Mononuclear cell (primary cell): Measurements from ENCODE around the gene ZNF384. TPM values are rescaled to one million over a fixed set of nuclear protein-coding genes. Genes with fewer than 3 reads are reported as not detected.
"Not testable (repeated sequence)": the region's sequence is repeated elsewhere in the genome, so short reads cannot be mapped to it uniquely, and the experiment has no call there.

Experiments
- H3K27me3 ChIP-seq: 2 replicates; pipeline ENCODE4 v1.6.0; 2011; ENCODE audit warnings: low read length, control low read depth; ENCODE audit not compliant: insufficient read depth
- H3K4me1 ChIP-seq: 2 replicates; pipeline ENCODE4 v1.5.1; 2011; ENCODE audit warnings: mild to moderate bottlenecking, low read length, control low read depth; ENCODE audit not compliant: insufficient read depth
- H3K4me3 ChIP-seq: 2 replicates; pipeline ENCODE4 v1.5.1; 2011; ENCODE audit warnings: mild to moderate bottlenecking, low read length, moderate library complexity
- H3K9me3 ChIP-seq: 2 replicates; pipeline ENCODE4 v1.5.1; 2011; ENCODE audit warnings: low read depth, mild to moderate bottlenecking, control low read depth, low read length
- total RNA-seq: library from RNA; depleted of rRNA; stranded (reverse); fragments of >200 nt; gene quantifications from one replicate; pipeline ENCODE4 v1.2.3, GENCODE V29; 2012

Gene ZNF384
- total RNA-seq, 1 donor = 23.2 TPM

DNA sequence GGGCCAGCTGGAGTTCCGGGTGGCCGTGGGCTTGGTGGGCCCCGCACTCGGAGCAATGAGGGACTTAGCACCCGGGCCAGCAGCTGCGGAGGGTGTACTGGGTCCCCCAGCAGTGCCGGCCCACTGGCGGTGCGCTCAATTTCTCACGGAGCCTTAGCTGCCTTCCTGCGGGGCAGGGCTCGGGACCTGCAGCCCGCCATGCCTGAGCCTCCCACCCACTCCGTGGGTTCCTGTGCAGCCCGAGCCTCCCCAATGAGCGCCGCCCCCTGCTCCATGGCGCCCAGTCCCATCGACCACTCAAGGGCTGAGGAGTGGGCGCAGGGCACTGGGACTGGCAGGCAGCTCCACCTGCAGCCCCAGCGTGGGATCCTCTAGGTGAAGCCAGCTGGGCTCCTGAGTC lies 19.2 kb upstream of the ZNF384 start:
- not testable (repeated sequence) for H3K4me1 ChIP-seq, H3K9me3 ChIP-seq, H3K4me3 ChIP-seq
- H3K27me3 ChIP-seq = peaks cover 15% of the 10 kb centered on the region

DNA sequence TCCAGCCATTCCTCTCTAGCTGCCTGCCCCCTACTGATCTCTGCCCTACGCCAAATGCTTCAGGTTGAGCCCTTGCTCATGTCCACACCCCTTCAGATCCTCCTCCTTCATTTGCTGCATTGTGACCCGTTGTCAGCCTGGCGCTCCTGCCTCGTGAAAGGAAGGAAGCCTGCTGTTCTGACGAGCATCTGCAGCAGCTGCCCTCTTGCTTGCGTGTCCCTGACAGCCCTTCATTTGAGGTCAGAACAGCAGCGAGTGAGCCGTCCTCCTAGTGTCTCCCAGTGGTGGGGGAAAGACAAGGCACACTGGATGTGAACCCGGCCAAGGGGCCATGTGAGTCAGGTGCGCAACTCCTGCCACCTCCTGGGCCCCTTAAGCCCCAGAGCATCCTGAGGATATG lies 14.5 kb upstream of the ZNF384 start:
- peaks cover 51% of the 10 kb centered on the region for H3K27me3 ChIP-seq
- peaks cover 15% of the 10 kb centered on the region for H3K4me1 ChIP-seq
- H3K9me3 ChIP-seq = no peaks in the 10 kb centered on the region
- H3K4me3 ChIP-seq = no peak overlapping the region

GRCh38 chr12:6701078-6701768 lies 12.0 kb upstream of the ZNF384 start:
- Histone ChIP-seq H3K27me3 (peaks cover 58% of the 10 kb centered on the region), H3K4me1 (peaks cover 27% of the 10 kb centered on the region), H3K4me3 (no peak overlapping the region), H3K9me3 (no peaks in the 10 kb centered on the region)

DNA sequence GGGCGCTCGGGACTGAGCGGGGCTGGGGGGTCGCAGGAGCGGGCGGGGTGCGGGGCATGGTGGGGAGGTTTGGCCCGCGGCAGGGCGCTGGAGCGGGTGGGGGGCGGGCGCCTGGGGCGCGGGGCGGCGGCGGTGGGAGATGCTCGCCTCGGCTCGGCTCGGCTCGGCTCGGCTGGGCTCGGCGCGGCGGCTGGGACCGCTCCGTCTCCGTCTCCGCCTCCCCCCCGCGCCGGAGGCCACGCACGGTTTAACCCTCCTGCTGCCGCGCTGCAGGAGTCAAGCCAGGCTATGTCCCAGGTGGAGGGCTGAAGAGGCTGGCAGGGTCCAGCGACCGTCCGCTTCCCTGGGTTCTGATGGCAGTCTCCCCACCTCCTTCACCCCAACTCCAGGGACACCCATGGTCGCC lies 11.5 kb upstream of the ZNF384 start, which contains the start of gene PIANP:
Gene PIANP (minus strand): TSS at position 170 of the 406 bp plus-strand sequence. CDS start 2,754 bp downstream, outside the sequence.
- H3K4me1 ChIP-seq = peaks cover 27% of the 10 kb centered on the region
- no peak within 1 kb of the TSS for H3K4me3 ChIP-seq
- no peaks in the 10 kb centered on the region for H3K9me3 ChIP-seq
- H3K27me3 ChIP-seq = peaks cover 58% of the 10 kb centered on the region

DNA sequence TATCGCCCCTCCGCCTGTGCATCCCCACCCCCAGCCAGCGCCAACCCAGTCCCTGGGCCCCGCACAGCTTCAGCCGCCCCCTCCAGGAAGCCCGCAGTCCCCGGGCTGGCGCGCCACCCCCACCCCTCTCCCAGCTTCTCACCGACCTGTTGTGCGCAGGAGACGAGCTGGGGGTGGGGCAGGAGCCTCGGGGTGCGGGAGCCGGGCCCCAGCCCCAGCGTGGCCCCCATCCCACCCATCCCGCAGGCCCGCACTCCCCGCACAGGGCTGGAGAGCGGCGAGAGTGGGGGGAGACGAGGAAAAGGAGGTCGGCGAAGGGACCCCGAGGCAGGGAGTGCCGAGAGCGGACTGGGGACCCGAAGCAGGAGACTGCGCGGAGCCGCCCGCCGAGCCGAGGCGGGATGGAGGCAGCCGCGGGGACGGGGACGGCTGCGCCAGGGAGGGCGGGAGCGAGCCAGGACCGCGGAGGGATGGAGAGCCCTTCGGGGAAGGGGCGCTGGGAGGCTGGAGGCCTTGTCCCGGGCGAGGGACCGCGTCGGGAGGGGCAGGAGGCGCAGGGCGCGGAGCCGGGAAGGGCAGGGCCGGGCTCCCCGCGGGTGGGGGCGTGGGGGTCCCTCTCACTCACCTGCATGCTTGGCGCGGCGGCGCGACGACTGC lies 10.9 kb upstream of the ZNF384 start:
- no peaks in the 10 kb centered on the region for H3K9me3 ChIP-seq
- H3K4me1 ChIP-seq = peaks cover 27% of the 10 kb centered on the region
- H3K4me3 ChIP-seq = no peak overlapping the region
- H3K27me3 ChIP-seq = peaks cover 58% of the 10 kb centered on the region

DNA sequence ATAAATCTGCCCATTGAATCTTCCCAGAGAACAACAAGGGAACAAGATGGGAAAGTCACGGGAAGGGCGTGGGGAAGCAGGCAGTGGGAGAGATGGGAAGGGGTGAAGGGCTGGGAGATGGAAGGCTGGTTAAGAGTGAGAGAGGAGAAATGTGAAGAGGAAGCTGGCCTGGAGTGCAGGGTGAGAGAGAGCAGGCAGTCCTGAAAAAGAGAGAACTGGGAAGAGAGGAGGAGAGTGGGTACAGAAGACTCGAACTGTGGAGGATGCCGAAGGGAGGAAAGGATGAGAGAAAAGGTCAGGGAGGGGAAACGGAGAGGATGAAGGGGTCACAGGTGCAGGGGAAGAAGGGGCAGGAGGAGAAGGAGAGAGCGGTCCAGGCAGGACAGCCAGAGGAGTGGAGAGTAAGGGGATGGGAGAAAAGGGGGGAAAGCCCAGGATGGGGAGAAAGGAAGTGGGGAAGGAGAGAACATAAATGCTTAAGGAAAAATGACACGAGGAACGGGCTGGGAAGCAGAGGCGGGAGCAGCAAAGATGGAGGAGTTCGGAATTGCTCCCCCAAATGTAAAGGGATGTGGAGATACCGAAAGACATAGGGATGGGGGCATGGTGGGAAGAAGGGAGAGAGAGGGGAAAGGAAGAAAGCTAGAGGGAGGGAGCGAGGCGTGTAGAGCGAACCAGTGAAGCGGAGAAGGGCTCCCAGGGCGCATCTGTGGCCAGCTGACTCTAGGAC lies 10.2 kb upstream of the ZNF384 start:
- peaks cover 27% of the 10 kb centered on the region for H3K4me1 ChIP-seq
- no peaks in the 10 kb centered on the region for H3K9me3 ChIP-seq
- peaks cover 53% of the 10 kb centered on the region for H3K27me3 ChIP-seq
- no peak overlapping the region for H3K4me3 ChIP-seq

DNA sequence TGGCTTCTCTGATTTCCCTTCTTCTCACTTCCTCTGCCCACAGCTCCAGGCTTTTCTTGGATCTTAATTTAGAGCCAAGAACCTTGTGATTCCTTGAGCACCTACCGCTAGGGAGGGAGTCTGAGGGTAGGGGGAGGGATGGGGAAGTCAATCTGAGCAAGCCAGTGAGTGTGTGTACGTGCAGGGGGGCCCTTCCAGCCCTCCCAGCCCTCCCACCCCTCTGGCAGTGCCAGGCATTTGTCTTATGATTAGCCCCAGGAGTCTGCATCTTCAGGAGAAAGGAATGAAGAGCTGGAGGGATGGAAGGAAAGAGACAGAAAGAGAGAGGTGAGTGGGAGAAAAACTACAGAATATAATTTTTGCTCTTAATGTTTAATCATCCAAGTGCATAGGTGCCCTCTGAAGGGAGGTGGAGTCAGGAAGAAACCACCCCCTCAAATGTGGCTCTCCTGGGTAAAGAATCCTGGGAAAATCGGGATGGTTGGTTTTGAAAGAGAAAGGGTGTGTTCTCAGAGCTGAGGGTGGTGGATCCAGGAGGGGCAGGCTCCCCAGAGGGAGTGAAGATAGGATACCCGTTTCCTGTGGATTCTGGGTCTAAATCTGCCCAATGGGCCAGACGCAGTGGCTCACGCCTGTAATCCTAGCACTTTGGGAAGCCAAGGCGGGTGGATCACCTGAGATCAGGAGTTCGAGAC lies 9.3 kb upstream of the ZNF384 start:
- Histone ChIP-seq H3K27me3 (peaks cover 44% of the 10 kb centered on the region), H3K9me3 (no peaks in the 10 kb centered on the region), H3K4me3 (no peak overlapping the region), H3K4me1 (peaks cover 27% of the 10 kb centered on the region)

DNA sequence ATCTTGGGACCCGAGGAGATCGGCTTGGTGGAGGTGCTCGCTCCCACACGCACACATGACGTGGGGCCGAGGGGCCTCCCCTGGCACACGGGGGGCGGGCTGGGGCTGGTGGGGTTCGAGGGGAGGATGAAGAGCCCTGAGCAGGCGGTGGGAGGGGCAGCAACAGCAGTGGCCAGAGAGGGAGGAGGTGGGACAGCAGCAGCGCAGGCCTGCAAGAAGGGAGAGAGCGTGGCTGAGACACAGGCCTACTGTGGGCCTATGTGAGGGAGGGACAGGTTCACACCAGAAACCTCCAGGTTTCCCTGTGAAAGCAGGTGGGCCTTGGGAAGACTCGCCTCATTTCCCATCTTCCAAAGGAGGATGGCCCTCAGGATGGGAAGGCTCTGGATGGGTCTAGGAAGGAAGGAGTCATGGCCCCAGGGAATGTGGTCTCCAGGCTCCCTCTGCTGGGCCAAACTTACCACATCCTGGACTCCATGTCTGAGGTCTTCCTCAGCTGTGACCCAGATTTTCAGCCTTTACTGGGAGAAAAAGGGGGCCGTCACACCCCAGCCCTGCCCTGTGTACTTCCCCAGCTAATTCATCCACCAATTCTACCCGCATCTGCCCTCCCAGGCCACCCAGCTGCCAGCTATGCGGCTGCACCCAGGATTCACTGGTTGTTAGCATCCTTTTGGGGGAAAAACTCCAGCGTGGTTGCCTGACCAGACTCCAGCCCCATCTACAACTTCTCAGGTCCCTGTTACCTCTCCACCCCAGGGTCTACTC lies 8.6 kb upstream of the ZNF384 start:
- H3K4me3 ChIP-seq = no peak overlapping the region
- peaks cover 41% of the 10 kb centered on the region for H3K27me3 ChIP-seq
- no peaks in the 10 kb centered on the region for H3K9me3 ChIP-seq
- H3K4me1 ChIP-seq = peaks cover 27% of the 10 kb centered on the region

DNA sequence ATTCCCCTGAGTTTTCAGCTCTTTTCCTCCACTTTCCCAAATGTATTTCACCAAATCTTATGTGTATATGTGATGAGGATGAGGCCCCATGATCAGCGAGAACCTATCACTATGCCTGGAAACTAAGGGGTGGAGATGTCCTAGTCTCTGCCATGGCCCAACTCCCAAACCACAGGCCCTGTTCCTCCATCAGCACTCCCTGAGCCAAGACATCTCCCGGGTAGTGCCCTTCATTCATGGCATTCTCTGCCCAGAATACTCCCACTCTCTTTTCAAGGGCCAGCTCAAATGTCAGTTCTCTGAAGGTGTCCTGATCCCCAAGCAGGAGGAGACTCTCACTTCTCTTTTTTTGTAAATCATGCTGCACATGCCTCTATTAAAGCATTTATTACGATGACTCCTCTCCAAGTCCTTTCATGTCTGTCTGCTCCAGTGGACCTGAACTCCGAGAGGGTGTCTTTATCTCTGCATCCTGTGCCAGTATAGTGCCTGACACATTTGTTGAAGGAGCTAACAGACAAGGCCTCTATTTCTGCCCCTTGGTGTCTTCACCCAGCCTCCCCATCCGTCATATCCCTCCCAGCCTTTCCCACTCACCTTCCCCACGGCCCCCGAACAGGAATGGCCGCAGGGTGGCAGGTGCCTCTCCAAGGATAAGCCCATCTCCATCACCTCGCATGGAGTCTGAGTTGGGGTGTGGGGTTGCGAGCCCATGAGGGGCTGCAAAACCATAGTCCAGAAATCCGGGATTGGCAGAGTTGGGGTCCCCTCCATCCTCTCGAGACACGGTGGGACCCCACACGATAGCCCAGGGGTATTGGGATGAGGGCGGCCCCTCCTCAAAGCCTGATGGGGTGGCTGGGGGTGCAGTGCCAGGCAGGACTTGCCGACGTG lies 7.8 kb upstream of the ZNF384 start:
- H3K4me3 ChIP-seq = no peak overlapping the region
- H3K9me3 ChIP-seq = no peaks in the 10 kb centered on the region
- H3K27me3 ChIP-seq = peaks cover 34% of the 10 kb centered on the region
- peaks cover 27% of the 10 kb centered on the region for H3K4me1 ChIP-seq

- H3K27me3 ChIP-seq = peaks cover 22% of the 10 kb centered on the region
- H3K4me1 ChIP-seq = peaks cover 27% of the 10 kb centered on the region
- H3K9me3 ChIP-seq = no peaks in the 10 kb centered on the region
- no peak overlapping the region for H3K4me3 ChIP-seq
Measured at GRCh38 chr12:6695313-6696045, 6.3 kb upstream of the ZNF384 start.

DNA sequence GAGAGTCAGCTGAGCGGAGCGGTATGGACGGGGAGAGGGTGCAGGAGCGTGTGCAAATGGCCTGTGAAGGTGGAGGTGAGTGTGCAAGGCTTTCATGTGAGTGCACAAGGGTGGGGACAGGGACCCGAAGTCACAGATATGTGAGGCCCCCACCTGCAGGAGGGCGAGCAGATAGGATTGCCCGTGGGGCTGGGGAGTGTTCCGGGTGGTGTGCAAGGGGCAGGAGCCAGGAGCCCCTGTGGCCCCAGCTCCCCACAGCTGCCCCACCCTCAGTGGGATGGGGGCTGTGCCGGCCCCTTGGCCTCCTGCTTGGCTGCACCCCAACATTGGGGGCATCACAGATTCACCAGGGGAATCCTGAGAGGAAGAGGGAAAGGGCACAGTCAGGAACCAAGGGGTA lies 5.5 kb upstream of the ZNF384 start:
- H3K4me1 ChIP-seq = peaks cover 28% of the 10 kb centered on the region
- H3K4me3 ChIP-seq = no peak overlapping the region
- H3K9me3 ChIP-seq = no peaks in the 10 kb centered on the region
- peaks cover 18% of the 10 kb centered on the region for H3K27me3 ChIP-seq

DNA sequence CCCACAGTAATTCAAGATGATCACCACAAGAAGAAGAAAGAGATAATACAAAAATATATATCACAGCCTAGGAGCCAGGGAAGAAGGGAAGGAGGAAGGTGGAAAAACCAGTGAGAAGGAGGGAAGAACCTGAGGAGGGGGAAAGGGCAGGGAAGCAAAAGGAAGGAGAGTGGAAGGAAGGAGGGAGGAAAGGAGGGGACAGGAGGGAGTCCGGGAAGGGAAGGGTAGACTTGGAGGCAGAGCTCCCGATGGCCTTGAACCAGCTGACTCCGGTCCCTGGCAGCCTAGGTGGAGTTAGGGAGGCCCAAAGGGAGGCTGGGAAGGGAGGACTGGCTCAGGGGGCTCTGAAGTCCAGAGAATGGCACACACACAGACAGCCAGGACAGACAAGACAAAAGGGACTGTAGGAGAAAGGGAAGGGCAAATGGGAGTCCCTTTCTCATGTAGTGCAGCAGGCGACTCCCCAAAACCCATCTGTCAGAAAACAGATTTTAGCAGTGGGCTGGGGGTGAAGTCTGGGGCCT lies 4.7 kb upstream of the ZNF384 start:
- no peaks in the 10 kb centered on the region for H3K9me3 ChIP-seq
- peaks cover 26% of the 10 kb centered on the region for H3K4me1 ChIP-seq
- peaks cover 10% of the 10 kb centered on the region for H3K27me3 ChIP-seq
- H3K4me3 ChIP-seq = no peak overlapping the region

DNA sequence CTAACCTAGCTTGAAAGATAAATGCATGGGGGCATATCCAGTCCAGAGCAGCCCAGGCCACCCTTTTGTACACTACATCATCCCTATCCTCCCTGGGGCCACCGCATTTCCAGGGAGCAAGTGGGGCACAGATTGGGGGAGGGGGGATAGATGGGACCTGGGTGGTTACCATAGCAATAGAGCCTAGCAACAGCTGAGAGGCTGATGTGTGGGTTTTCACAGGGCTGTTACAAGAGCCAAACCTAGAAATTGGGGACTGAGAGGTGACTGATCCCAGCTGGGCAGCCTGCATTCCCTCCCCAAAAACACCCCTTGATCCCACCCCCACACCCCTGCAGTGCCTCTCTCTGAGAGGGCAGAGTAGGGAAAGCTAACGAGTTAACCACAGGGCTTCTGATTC lies 3.7 kb upstream of the ZNF384 start:
- Histone ChIP-seq H3K4me3 (no peak overlapping the region), H3K27me3 (no peaks in the 10 kb centered on the region), H3K9me3 (no peaks in the 10 kb centered on the region), H3K4me1 (peaks cover 30% of the 10 kb centered on the region)
